ENCODE data around the gene KIAA1217. TPM values are rescaled to one million over a fixed set of nuclear protein-coding genes. Genes with fewer than 3 reads are reported as not detected.

KIAA1217 gene
- total RNA-seq, 2 experiments from 2014 or later, result 0.12 to 0.70 TPM

- Mint-ChIP-seq H3K9me3 (ENCODE audit: low read depth) (no peaks in the 10 kb centered on the region), H3K27ac (no peak overlapping the region), H3K36me3 (peaks cover 5% of the 10 kb centered on the region), H3K27me3 (peaks cover 19% of the 10 kb centered on the region), H3K4me1 (peaks cover 11% of the 10 kb centered on the region), H3K4me3 (no peak overlapping the region)
- ATAC-seq (no peak), DNase-seq (no peak)
- CTCF ChIA-PET, result no interaction called here
Observed at GRCh38 chr10:24579906-24580305, 371.0 kb downstream of the KIAA1217 start.

- H3K9me3 Mint-ChIP-seq (ENCODE audit: low read depth), result no peaks in the 10 kb centered on the region
- CTCF ChIA-PET, result no interaction called here
- no peaks in the 10 kb centered on the region for H3K27me3 Mint-ChIP-seq
- peaks cover 5% of the 10 kb centered on the region for H3K4me1 Mint-ChIP-seq
- H3K4me3 Mint-ChIP-seq, result no peak overlapping the region
- no peak for ATAC-seq
- peaks cover 42% of the 10 kb centered on the region for H3K36me3 Mint-ChIP-seq
- H3K27ac Mint-ChIP-seq, result no peak overlapping the region
- no peak for DNase-seq
Observed at GRCh38 chr10:24589265-24589664, 380.3 kb downstream of the KIAA1217 start.

GRCh38 chr10:24590697-24591457, 381.9 kb downstream of the KIAA1217 start:
- CTCF ChIA-PET, result no interaction called here
- no peaks in the 10 kb centered on the region for H3K9me3 Mint-ChIP-seq (ENCODE audit: low read depth)
- DNase-seq (no peak), ATAC-seq (no peak)
- H3K4me1 Mint-ChIP-seq, result peaks cover 5% of the 10 kb centered on the region
- peaks cover 39% of the 10 kb centered on the region for H3K36me3 Mint-ChIP-seq
- H3K27ac Mint-ChIP-seq, result no peak overlapping the region
- H3K27me3 Mint-ChIP-seq, result no peaks in the 10 kb centered on the region
- no peak overlapping the region for H3K4me3 Mint-ChIP-seq

- Mint-ChIP-seq H3K36me3 (peaks cover 31% of the 10 kb centered on the region), H3K27ac (no peak overlapping the region), H3K9me3 (ENCODE audit: low read depth) (no peaks in the 10 kb centered on the region), H3K27me3 (no peaks in the 10 kb centered on the region), H3K4me1 (peaks cover 8% of the 10 kb centered on the region), H3K4me3 (no peak overlapping the region)
- DNase-seq (no peak), ATAC-seq (no peak)
- CTCF ChIA-PET, result no interaction called here
Observed at GRCh38 chr10:24596217-24596930, 387.4 kb downstream of the KIAA1217 start.

GRCh38 chr10:24597426-24597825, 388.5 kb downstream of the KIAA1217 start:
- peaks cover 23% of the 10 kb centered on the region for H3K36me3 Mint-ChIP-seq
- H3K27me3 Mint-ChIP-seq, result no peaks in the 10 kb centered on the region
- CTCF ChIA-PET, result no interaction called here
- H3K9me3 Mint-ChIP-seq (ENCODE audit: low read depth), result no peaks in the 10 kb centered on the region
- no peak overlapping the region for H3K27ac Mint-ChIP-seq
- no peak overlapping the region for H3K4me3 Mint-ChIP-seq
- DNase-seq, result no peak
- ATAC-seq, result no peak
- H3K4me1 Mint-ChIP-seq, result peaks cover 8% of the 10 kb centered on the region

Small RNAs within 50 kb of the gene (microRNA-seq; reads per million reads assigned to microRNA genes)
- not detected for gene MIR603

All from activated CD8-positive, alpha-beta memory T cell treated with anti-CD3 and anti-CD28 coated beads, Interleukin-2, amount 10 ng/mL, durations not matched to agents 7 days and 5 days (primary cell).